ENCODE measurements around the gene FARS2. TPM values are rescaled to one million over a fixed set of nuclear protein-coding genes. Genes with fewer than 3 reads are reported as not detected.

The FARS2 gene
- total RNA-seq, 3 donors from 2014 or later = 12.0 to 29.6 (median 24.3) TPM

DNA sequence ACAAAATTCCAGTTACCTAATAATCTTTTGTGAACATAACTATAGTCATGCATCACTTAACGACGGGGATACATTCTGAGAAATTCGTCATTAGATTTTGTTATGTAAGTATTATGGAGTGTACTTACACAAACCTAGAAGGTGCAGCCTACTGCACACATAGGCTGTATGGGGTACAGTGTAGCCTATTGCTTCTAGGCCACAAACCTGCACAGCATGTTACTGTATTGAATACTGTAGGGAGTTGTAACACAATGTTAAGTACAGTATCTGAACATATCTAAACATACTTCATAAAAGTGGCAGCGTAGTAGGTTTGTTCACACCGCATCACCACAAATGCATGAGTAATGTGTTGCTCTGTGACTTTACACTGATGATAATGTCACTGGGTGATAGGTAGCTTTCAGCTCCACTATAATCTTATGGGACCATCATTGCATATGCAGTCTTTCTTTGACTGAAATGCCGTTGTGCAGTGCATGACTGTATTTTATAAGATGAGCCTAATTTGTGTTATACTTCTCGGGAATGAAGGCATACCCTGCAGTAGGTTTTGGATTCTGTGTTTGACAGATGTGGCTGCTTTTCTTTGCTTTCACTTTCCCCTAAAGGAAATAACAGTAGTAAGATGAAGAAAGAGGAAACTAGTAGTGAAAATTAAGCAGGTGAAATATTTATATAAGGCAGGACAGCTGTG, 365.6 kb downstream of the FARS2 start:
- no peak for DNase-seq (ENCODE audit: low spot score in 2 of 2)
- Histone ChIP-seq H3K36me3 (no peaks in the 10 kb centered on the region), H3K9me3 (no peaks in the 10 kb centered on the region), H3K4me3 (no peak overlapping the region), H3K4me1 (no peaks in the 10 kb centered on the region), H3K27ac (no peak overlapping the region), H3K27me3 (no peaks in the 10 kb centered on the region)
- intact Hi-C loops (cut with DNase I; ENCODE audit: low total_unique reads) = no loop called here
- TF ChIP-seq POLR2AphosphoS5 (IDR thresholded peaks at IDR 0.05) = no peak
- no peak for TF ChIP-seq POLR2A (IDR thresholded peaks at IDR 0.05)
- TF ChIP-seq, protein P1, sequence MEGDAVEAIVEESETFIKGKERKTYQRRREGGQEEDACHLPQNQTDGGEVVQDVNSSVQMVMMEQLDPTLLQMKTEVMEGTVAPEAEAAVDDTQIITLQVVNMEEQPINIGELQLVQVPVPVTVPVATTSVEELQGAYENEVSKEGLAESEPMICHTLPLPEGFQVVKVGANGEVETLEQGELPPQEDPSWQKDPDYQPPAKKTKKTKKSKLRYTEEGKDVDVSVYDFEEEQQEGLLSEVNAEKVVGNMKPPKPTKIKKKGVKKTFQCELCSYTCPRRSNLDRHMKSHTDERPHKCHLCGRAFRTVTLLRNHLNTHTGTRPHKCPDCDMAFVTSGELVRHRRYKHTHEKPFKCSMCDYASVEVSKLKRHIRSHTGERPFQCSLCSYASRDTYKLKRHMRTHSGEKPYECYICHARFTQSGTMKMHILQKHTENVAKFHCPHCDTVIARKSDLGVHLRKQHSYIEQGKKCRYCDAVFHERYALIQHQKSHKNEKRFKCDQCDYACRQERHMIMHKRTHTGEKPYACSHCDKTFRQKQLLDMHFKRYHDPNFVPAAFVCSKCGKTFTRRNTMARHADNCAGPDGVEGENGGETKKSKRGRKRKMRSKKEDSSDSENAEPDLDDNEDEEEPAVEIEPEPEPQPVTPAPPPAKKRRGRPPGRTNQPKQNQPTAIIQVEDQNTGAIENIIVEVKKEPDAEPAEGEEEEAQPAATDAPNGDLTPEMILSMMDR (IDR thresholded peaks at IDR 0.05) = no peak

GRCh38 chr6:5630636-5631035, 369.3 kb downstream of the FARS2 start:
- Histone ChIP-seq H3K36me3 (no peaks in the 10 kb centered on the region), H3K4me3 (no peak overlapping the region), H3K4me1 (no peaks in the 10 kb centered on the region), H3K27me3 (no peaks in the 10 kb centered on the region), H3K27ac (no peak overlapping the region), H3K9me3 (no peaks in the 10 kb centered on the region)
- intact Hi-C loops (cut with DNase I; ENCODE audit: low total_unique reads) = no loop called here
- DNase-seq (ENCODE audit: low spot score in 2 of 2) = no peak
- TF ChIP-seq POLR2A (IDR thresholded peaks at IDR 0.05) = no peak
- TF ChIP-seq, protein P1 (IDR thresholded peaks at IDR 0.05) = no peak
- no peak for TF ChIP-seq POLR2AphosphoS5 (IDR thresholded peaks at IDR 0.05)

- intact Hi-C loops (cut with DNase I; ENCODE audit: low total_unique reads) = no loop called here
- H3K4me3 ChIP-seq = no peak overlapping the region
- no peak for TF ChIP-seq POLR2A (IDR thresholded peaks at IDR 0.05)
- TF ChIP-seq, protein P1 (IDR thresholded peaks at IDR 0.05) = no peak
- TF ChIP-seq POLR2AphosphoS5 (IDR thresholded peaks at IDR 0.05) = no peak
- DNase-seq (ENCODE audit: low spot score in 2 of 2) = no peak
- H3K27ac ChIP-seq = no peak overlapping the region
- no peaks in the 10 kb centered on the region for H3K4me1 ChIP-seq
- H3K36me3 ChIP-seq = no peaks in the 10 kb centered on the region
- no peaks in the 10 kb centered on the region for H3K27me3 ChIP-seq
- H3K9me3 ChIP-seq = no peaks in the 10 kb centered on the region
Observed at GRCh38 chr6:5632348-5632935, 371.1 kb downstream of the FARS2 start.

DNA sequence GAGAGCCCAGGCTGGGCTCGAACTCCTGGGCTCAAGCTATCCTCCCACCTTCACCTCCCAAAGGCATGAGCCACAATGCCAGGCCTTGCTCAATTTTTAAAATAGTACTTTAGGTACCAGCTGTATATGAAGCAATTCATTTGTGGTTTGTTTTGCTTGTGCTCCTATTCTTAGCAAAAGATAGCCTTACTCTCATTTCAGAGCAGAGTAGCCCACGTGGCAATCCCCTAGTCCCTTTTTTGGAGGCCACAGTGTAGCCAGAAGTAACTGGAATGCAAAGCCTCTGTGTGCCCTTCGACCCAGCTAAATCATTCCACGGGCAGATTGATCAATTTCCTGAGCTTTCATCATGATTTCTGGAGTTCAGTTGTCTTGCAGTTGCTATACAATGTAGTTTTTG, 373.2 kb downstream of the FARS2 start:
- DNase-seq (ENCODE audit: low spot score in 2 of 2) = no peak
- no peak for TF ChIP-seq POLR2AphosphoS5 (IDR thresholded peaks at IDR 0.05)
- TF ChIP-seq POLR2A (IDR thresholded peaks at IDR 0.05) = no peak
- TF ChIP-seq, protein P1 (IDR thresholded peaks at IDR 0.05) = no peak
- Histone ChIP-seq H3K4me3 (no peak overlapping the region), H3K27me3 (no peaks in the 10 kb centered on the region), H3K36me3 (no peaks in the 10 kb centered on the region), H3K9me3 (peaks cover 0 to 2% of the 10 kb centered on the region in 2 donors), H3K27ac (no peak overlapping the region), H3K4me1 (no peaks in the 10 kb centered on the region)
- intact Hi-C loops (cut with DNase I; ENCODE audit: low total_unique reads) = no loop called here

DNA sequence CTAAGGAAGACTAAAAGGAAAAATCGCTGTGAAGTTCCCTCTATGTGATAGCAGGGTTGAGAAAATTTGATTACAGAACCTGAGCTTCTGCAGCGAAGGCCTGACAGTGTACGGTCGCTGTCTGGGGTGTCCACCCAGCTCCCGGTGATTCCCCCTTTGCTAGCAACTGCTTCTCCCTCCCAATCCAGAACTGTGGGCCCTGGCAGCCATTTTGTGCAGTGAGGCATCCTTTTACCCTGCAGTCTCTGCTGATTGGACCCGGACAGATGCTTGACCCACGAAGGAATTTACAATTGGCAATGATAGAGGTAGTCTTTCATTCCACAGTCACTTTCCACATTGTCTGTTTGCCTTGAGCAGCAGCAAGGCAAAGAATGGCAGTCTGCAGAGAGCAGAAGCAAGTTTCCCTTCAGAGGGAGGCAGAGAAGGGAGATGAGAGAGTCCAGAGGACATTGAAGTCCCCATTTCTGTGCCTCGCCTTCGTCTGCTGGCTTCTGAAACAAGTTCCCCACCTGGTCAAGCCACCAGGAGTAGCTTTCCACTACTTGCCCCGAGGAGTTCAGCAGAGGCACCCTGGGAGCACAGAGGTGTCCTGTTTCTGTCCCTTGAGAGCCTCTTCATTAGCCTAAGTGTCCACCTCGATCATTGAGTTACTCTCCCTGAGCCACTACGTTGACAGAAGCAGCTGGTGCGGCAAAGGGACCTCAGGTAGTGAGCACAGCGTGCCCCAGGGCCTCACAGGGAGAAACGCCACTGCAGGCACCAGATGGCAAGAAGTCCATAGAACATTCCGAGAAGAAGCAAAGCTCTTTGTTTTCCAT, 375.1 kb downstream of the FARS2 start:
- H3K4me1 ChIP-seq = no peaks in the 10 kb centered on the region
- no peaks in the 10 kb centered on the region for H3K36me3 ChIP-seq
- intact Hi-C loops (cut with DNase I; ENCODE audit: low total_unique reads) = no loop called here
- no peak overlapping the region for H3K27ac ChIP-seq
- no peak for DNase-seq (ENCODE audit: low spot score in 2 of 2)
- H3K4me3 ChIP-seq = no peak overlapping the region
- peaks cover 10 to 16% of the 10 kb centered on the region in 2 donors for H3K9me3 ChIP-seq
- TF ChIP-seq POLR2A (IDR thresholded peaks at IDR 0.05) (no peak), POLR2AphosphoS5 (IDR thresholded peaks at IDR 0.05) (no peak)
- TF ChIP-seq, protein P1 (IDR thresholded peaks at IDR 0.05) = no peak
- no peaks in the 10 kb centered on the region for H3K27me3 ChIP-seq
